OCI-LY3 (cell line): ENCODE measurements around the gene JAKMIP2.

Experiments
- H2AFZ ChIP-seq: fragments of 200-600, 300-600 bp; shearing (Covaris generic); 2 replicates; pipeline ENCODE4 v1.6.0; 2014; ENCODE audit warnings: antibody characterized with exemption, low read depth, low read length
- H3K27ac ChIP-seq: fragments of 200-600, 300-600 bp; sonication (generic); 2 replicates; pipeline ENCODE4 v1.5.1; 2014; ENCODE audit warnings: mild to moderate bottlenecking, low read length, moderate library complexity, mixed read lengths
- H3K27me3 ChIP-seq: fragments of 200-600, 300-600 bp; sonication (generic); 2 replicates; pipeline ENCODE4 v1.6.1; 2014; ENCODE audit warnings: low read depth, low read length, mixed read lengths
- H3K36me3 ChIP-seq: fragments of 200-600, 300-600 bp; sonication (generic); replicated peaks from 2 replicates; pipeline ENCODE3; 2014; ENCODE audit warnings: low read depth, low read length, mixed read lengths
- H3K4me1 ChIP-seq: fragments of 300-600, 200-600 bp; sonication (generic); 2 replicates; pipeline ENCODE4 v1.6.1; 2014; ENCODE audit warnings: low read length, mixed read lengths
- H3K4me2 ChIP-seq: fragments of 200-600, 300-600 bp; sonication (generic); 2 replicates; pipeline ENCODE4 v1.6.1; 2014; ENCODE audit warnings: low read length, mixed read lengths
- H3K4me3 ChIP-seq: fragments of 300-600, 200-600 bp; sonication (generic); 2 replicates; pipeline ENCODE4 v1.5.1; 2014; ENCODE audit warnings: antibody characterized with exemption, mild to moderate bottlenecking, low read length, moderate library complexity
- H3K79me2 ChIP-seq: fragments of 300-600, 200-600 bp; shearing (Covaris generic); 2 replicates; pipeline ENCODE4 v1.6.1; 2014; ENCODE audit warnings: mild to moderate bottlenecking, low read length, mixed read lengths
- H3K9ac ChIP-seq: fragments of 300-600, 200-600 bp; shearing (Covaris generic); 2 replicates; pipeline ENCODE4 v1.6.0; 2014; ENCODE audit warnings: mild to moderate bottlenecking, low read length, moderate library complexity
- H3K9me3 ChIP-seq: fragments of 200-600, 300-600 bp; shearing (Covaris generic); 2 replicates; pipeline ENCODE4 v1.6.1; 2014; ENCODE audit warnings: low read length, mixed read lengths; ENCODE audit not compliant: insufficient read depth
- H4K20me1 ChIP-seq: fragments of 200-600, 300-600 bp; sonication (generic); 2 replicates; pipeline ENCODE4 v1.6.1; 2016; ENCODE audit warnings: low read length, mixed read lengths; ENCODE audit not compliant: insufficient read depth
- CTCF ChIP-seq: fragments of 200-600, 300-600 bp; sonication (generic); IDR thresholded peaks from 2 replicates; pipeline ENCODE4 v1.5.1; 2014; ENCODE audit warnings: antibody characterized with exemption, low read length, low read depth
- EZH2phosphoT487 ChIP-seq: fragments of 200-600 bp; shearing (Covaris generic); IDR thresholded peaks from 2 replicates; pipeline ENCODE4 v1.6.1; 2018; ENCODE audit warnings: antibody characterized with exemption, mixed run types, low read depth

JAKMIP2 gene

GRCh38 chr5:147800491-147800890, 18.0 kb upstream of the JAKMIP2 start:
- Histone ChIP-seq H2AFZ (no peak overlapping the region), H3K36me3 (no peaks in the 10 kb centered on the region), H4K20me1 (no peaks in the 10 kb centered on the region), H3K4me2 (no peak overlapping the region), H3K4me3 (no peak overlapping the region), H3K9me3 (no peaks in the 10 kb centered on the region), H3K27me3 (peaks cover 23% of the 10 kb centered on the region), H3K9ac (no peak overlapping the region), H3K27ac (no peak overlapping the region), H3K4me1 (peaks cover 12% of the 10 kb centered on the region), H3K79me2 (no peaks in the 10 kb centered on the region)
- no peak for TF ChIP-seq EZH2phosphoT487
- no peak for TF ChIP-seq CTCF

GRCh38 chr5:147796556-147797308, 14.2 kb upstream of the JAKMIP2 start:
- no peaks in the 10 kb centered on the region for H3K4me1 ChIP-seq
- H3K79me2 ChIP-seq, result no peaks in the 10 kb centered on the region
- no peaks in the 10 kb centered on the region for H4K20me1 ChIP-seq
- peaks cover 7% of the 10 kb centered on the region for H3K27me3 ChIP-seq
- H3K27ac ChIP-seq, result no peak overlapping the region
- H3K4me2 ChIP-seq, result no peak overlapping the region
- no peak overlapping the region for H3K9ac ChIP-seq
- no peaks in the 10 kb centered on the region for H3K9me3 ChIP-seq
- no peak overlapping the region for H3K4me3 ChIP-seq
- no peak overlapping the region for H2AFZ ChIP-seq
- no peaks in the 10 kb centered on the region for H3K36me3 ChIP-seq
- TF ChIP-seq CTCF, result no peak
- TF ChIP-seq EZH2phosphoT487, result no peak

GRCh38 chr5:147791181-147791580, 8.7 kb upstream of the JAKMIP2 start:
- Histone ChIP-seq H3K27me3 (no peaks in the 10 kb centered on the region), H3K79me2 (no peaks in the 10 kb centered on the region), H3K9ac (no peak overlapping the region), H3K4me1 (no peaks in the 10 kb centered on the region), H3K27ac (no peak overlapping the region), H2AFZ (no peak overlapping the region), H3K36me3 (no peaks in the 10 kb centered on the region), H3K9me3 (no peaks in the 10 kb centered on the region), H3K4me3 (no peak overlapping the region), H4K20me1 (no peaks in the 10 kb centered on the region), H3K4me2 (no peak overlapping the region)
- no peak for TF ChIP-seq EZH2phosphoT487
- no peak for TF ChIP-seq CTCF

- no peaks in the 10 kb centered on the region for H3K4me1 ChIP-seq
- H3K27me3 ChIP-seq, result no peaks in the 10 kb centered on the region
- H3K79me2 ChIP-seq, result no peaks in the 10 kb centered on the region
- no peaks in the 10 kb centered on the region for H3K36me3 ChIP-seq
- TF ChIP-seq CTCF, result no peak
- no peak for TF ChIP-seq EZH2phosphoT487
- no peak overlapping the region for H3K27ac ChIP-seq
- no peak overlapping the region for H3K4me3 ChIP-seq
- no peak overlapping the region for H3K4me2 ChIP-seq
- no peak overlapping the region for H3K9ac ChIP-seq
- H2AFZ ChIP-seq, result no peak overlapping the region
- H4K20me1 ChIP-seq, result no peaks in the 10 kb centered on the region
- H3K9me3 ChIP-seq, result no peaks in the 10 kb centered on the region
These were observed 7.3 kb upstream of the JAKMIP2 start for GRCh38 chr5:147789820-147790219.
